Stimulated activated CD4-positive, alpha-beta T cell treated with anti-CD3 and anti-CD28 coated beads, Interleukin-12 subunit alpha, Interleukin-12 subunit beta, amount 100 ng/mL, for 48 hours (primary cell): ENCODE data around the gene PTPN6.
A peak's percentile ranks its signal among the peaks of the same experiment; 100 is the strongest.

Experiments used
- DNase-seq, 3 donors: peaks; one replicate each; pipeline ENCODE4 v3.0.0-alpha.2; 2020; ENCODE audit warnings: low read depth in 2 of 3, low spot score in 1 of 3

Gene PTPN6

DNA sequence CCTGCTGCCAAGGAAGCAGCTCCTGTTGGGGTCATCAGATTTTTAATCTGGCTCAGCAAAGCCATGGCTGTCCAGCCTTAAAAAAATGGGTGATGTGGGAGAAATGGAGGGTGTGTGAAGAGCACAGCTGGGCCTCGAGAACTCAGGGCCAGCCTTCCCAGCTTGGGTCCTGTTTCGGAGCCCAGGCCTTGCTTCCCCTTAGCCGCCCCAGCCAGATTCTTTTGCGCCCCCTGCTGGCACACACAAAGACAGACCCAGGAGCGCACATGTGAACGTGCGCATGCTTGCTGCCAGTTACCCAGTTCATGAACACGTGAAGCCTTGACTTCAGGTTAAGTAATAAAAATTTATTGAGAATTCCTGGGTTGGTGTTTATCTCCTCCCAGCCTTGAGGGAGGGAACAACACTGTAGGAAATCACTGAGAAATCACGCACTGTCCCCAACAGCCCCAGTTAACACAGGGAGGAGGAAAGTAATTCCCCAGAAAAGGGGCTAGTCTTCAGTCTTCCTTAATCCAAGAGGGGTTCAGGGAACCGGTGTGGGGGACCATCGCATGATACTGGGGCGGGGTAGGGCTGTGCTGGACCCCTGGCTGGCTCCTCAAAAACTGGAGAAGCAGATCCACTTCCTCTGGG is 14.0 kb downstream of the PTPN6 start:
- DNase-seq = peak; percentile 73 to 91 (median 84)

DNA sequence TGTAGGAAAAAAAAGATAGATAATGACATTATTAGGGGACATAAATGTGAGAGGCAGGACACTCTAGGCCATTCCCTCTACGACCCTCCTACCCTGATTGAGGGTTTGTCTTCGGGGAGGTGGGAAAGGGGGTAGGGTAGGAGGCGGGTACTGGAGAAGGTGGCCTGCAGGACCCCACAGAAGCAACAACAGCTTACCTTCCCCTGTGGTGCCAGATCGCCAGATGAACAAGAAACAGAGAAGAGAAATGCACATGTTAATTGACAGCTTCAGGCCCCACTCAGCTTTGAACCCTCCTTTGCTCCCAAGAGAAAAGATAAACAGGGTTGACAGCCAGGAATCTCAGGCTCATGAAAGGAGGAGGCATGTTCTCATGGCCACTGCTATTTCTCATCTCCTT is 14.6 kb downstream of the PTPN6 start:
- no peak for DNase-seq

DNA sequence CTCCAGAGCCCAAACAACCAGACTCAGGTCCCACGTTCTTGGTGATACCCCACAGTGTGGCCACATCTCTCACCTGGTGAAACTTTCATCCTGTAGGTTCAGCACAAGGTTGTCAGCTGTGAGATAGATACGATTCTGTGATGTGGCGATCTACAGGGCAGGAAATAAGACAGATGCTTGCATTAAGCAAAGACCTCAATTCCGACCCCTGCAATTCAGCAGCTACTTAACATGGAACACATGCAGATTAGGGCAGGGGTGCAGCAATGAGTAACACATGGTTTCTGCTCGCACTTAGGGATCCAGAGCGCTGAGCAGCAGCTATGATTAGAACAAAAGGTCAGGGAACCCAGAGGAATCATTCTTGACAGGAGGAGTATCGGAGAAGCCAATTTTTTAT is 15.2 kb downstream of the PTPN6 start:
- no peak for DNase-seq

DNA sequence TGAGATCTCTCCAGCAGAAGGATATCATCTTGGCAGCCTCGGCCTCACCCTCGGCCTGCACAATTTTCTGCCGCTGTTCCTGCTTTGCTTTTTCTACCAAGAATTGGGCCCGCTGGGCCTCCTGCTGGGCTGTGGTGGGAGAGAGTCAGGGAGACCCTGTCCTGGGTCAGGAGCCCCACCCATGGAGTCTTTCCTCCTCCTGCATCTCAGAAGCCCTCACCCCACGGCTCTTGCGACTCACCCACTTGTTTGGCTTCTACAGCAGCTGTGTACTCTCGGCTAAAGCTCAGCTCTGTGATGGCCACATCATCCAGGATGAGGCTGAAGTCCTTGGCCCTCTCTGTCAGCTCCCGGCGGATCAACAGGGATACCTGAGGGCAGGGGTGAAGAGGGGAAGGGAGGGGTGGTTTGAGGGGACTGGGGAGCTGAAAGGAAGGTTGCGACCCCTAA is 16.5 kb downstream of the PTPN6 start:
- no peak for DNase-seq

DNA sequence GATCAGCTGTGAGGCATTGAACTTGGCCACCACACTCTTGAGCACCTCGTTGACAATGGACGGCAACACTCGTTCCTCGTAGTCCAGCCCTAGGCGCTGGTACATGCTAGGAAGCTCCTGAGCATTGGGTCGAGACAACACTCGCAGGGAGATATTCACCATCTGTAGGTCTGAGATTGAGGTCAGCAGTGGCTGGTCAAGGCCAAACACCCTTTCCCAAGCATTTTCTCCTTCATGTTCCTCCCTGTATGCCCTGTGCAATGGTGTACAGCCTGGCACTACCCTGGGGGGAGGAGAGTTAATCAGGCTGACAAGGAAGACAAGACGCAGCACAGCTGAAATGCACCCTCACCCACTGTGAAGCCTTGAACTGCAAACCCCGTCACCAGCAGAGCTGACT is 17.3 kb downstream of the PTPN6 start:
- DNase-seq = no peak

DNA sequence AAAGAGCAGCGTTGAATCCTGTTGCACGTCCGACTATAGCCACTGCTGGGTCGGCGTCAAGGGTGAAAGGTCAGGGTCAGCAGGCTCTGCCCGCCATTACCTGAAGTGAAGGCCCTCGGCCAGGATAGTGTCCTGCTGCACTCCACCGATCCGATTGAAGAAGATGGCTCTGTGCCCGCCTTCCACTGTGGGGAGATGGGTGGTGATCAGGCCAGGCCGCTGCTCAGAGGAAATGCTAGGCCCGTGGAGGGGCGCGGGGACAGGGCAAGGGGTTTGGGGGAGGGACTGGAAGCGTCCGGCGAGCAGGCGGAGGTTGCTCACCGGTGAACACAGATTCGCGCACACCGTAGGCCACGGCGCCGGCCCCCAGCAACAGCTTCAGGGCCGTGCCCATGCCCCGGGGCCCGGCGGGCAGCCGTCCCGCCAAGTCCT is 19.0 kb downstream of the PTPN6 start:
- DNase-seq = no peak

DNA sequence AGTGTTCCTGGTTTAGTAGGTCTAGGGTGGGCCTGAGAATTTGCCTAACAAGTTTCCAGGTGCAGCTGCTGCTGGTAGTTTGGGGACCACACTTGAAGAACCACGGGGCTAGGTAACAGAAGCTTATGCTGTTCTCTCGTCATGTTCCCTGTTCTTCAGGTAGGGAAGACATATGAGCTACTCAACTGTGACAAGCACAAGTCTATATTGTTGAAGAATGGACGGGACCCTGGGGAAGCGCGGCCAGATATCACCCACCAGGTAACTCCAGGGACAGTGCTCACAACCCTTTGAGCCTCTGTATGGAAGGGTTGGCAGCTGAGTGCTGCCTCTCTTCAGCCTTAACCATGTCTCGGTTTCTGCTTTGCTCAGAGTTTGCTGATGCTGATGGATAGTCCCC is 23.0 kb downstream of the PTPN6 start:
- no peak for DNase-seq

DNA sequence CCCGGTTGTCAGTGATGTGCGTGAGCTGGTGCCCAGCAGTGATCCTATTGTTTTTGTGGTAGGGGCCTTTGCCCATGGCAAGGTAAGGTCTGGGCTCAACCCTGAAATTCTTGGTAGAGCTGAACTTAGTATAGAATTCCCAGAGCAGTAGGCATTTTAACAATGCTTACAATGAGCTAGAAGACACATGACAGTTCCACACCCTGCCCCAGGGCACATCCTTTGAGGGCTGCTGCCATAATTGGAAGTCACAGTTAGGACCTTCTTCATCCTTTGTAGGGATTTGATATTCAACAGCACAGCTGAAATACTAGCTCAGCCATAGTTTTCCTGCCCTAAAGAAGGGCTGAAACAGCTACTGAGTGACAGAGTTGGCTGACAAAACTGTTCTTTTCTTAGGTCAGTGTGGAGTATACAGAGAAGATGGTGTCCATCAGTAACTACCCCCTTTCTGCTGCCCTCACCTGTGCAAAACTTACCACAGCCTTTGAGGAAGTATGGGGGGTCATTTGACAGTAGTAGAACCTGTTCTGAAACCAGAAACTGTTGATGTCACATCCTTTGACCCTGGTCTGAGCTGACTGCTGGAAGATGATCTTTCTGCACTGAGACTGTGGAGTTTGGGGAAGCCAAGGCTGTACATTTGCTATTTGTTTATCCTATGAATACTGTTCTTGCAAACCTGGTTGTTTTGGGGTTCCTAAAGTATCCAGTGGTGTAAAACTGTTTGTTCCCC is 24.3 kb downstream of the PTPN6 start:
- DNase-seq = no peak

DNA sequence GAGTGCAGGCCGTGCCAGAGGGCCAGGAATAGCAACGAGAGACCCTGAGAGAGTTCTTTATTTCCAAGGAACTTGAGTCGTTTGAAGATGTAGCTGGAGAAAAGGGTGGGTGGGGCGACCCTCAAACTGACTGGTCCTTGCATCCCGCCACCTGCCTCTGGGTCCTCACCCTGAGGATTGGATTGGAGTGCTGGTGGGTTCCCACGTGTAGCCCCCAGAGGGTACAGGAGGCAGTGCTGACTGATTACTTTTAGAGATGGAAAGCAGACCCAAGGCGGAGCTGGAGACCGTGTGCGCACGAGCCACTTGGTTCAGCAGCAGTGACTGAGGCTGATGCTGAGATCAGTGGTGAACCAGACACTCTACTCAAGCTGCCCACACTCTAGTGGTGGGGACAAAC is 26.5 kb downstream of the PTPN6 start:
- no peak for DNase-seq

DNA sequence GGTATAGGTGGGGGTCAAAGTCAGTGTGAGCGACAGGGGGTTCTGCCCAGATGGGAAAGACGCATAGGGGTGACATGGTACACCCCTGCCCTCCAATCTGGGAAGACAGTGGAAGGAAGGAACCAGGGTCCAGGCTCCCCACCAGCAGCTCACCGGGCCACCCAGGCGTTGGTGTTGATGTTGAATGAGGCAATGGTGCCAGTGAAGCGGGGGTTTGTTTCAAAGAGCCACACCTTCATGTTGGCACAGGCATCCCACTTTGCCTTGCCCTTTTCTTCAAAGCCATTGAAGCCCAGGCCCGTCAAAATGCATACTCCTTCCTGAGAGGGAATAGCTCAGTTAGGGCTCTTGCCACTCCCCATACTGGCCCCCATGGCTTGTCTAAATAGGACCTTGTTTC is 27.0 kb downstream of the PTPN6 start:
- no peak for DNase-seq

DNA sequence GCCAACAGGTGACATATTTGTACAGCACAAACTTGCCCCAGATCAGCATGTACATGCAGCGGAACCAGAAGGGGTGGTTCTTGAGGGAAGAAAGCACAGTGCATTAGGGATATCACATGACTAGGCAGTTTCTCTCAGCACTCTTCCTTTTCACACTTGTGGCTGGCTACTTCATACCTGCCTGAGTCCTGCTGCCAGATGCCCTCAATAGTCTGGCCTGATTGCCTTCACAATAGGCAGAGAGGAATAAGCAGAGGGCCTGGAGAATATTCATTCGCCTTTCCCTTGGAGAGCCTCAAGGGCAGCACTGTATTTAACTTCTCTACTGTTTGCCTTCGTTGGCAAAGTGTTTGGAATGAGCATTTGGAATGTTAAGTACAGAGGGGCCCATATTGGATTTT is 27.5 kb downstream of the PTPN6 start:
- no peak for DNase-seq

DNA sequence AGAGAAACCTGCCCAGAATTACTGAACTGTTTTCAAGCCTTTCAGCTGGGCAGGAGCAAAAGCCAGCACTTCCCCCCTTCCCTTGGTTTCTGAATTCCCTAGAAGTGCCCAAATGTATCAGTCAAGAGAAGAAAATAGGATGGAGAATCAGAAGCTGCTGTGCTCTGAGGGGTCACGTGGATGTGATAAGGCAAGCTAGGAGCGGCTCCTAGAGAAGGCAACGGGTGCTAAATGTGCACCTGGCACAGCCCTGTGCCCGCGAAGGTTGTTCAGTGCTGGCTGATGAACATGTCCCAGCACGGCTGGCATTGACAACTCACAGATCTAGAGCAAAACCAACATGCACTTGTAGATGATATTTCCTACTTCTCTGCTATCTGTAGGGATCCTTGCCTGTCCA is 27.9 kb downstream of the PTPN6 start:
- DNase-seq = no peak

DNA sequence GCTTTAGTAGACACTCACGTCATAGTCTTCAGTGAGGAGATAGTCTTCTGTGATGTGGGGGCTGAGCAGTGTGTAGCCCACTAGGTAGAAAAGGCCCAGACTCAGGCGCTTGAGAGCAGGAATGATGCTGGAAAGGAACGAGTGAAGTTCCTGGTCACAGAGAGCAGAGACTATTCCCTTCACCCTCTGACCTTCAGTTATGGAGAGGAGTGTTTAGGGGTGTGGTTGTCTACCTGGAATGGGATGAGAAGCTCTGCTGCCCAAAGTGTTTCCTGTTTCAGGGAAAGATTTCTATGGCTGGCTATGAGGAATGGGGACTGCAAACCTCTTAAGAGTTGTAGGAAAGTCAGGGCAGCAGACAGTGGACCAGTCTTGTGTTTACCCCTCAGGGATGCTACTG is 28.3 kb downstream of the PTPN6 start:
- no peak for DNase-seq

DNA sequence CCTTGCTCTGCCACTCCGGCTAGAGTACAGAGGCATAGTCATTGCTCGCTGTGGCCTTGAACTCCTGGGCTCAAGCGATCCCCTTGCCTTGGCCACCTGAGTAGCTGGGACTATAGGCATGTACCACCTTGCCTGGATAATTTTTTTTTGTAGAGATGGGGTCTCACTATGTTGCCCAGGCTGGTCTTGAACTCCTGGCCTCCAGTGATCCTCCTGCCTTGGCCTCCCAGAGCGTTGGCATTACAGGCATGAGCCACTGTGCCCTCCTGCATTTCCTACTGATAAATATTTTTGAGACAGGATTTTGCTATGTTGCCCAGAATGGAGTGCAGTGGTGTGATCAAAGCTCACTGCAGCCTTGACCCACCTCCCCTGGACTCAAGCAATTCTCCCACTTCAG is 28.9 kb downstream of the PTPN6 start:
- no peak for DNase-seq

DNA sequence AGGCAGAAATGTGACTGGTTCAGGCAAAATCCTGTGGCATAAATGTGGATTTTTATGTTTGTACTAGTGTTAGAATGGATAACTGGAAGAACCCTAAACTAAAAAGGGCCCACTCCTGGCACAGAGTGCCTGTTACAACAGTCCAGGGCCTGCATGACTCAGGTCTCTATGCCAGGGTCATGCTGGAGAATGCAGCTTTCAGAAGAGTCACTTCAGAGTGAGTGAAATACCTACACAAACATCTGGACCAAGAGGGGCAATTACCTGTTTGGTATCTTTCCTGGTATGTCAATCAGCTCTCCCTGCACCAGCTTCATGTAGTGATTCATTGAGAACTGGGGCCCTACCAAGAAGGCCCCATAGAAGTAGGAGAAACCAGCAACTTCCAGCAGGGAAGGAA is 29.6 kb downstream of the PTPN6 start:
- DNase-seq = no peak

DNA sequence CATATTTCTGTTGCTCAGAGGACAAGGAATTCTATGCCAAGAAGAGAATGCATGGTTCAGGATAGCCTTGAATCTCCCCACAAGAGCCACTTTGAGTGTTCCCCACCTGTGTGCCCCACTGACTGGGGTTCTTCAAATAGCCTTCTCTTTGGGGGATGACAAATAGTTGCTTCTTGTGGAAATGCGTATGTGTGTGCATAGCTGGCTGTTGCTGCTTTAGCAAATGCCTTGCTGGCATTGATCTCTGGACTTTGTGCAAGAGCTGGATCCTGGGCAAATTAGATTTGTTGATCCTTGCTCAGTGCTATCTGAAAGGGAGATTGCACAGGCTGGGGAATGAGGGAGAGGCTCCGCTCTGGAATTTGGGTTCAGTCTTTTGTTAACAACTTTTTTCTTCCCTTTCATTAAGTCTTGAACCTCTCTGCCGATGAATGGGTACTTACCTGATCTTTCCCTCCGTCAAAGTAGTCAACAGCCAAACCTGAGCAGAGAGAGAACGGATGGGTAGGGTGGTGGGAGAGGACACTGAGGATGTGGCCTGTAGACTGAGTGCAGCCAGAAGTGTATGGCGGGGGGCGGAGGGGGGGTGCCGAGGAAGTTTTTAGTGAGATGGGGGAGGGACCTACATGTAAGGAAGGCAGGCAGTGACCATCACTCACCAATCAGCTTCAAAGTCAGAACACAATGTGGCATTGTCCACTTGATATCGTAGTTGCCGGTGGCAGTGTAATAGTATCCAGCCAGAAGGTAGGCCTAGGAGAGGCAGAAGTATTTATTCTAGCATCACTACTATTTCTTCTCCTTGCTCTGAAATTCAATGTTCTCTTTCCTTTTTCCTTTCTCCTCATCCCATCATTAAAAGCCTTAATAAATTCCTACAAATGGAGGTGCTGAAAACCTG is 30.2 kb downstream of the PTPN6 start:
- DNase-seq = no peak

DNA sequence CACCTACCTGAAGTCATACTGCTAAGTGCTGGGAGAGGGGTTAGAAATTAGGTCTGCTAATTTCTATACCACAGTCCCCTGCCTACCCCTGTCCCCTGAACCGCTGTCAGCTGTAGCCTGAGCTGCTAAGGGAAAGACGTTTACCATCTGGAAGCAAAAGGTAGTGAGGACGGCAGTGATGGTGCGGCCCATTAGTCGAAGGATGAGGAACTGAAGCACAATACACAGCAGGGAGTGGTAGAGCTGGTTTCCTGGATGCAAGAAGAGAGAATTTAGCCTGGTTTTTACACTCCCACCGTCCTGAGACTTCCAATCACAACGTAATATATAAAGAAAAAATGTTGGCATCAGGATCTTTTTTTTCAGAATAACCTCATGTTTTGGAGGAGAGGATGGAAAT is 31.4 kb downstream of the PTPN6 start:
- no peak for DNase-seq

DNA sequence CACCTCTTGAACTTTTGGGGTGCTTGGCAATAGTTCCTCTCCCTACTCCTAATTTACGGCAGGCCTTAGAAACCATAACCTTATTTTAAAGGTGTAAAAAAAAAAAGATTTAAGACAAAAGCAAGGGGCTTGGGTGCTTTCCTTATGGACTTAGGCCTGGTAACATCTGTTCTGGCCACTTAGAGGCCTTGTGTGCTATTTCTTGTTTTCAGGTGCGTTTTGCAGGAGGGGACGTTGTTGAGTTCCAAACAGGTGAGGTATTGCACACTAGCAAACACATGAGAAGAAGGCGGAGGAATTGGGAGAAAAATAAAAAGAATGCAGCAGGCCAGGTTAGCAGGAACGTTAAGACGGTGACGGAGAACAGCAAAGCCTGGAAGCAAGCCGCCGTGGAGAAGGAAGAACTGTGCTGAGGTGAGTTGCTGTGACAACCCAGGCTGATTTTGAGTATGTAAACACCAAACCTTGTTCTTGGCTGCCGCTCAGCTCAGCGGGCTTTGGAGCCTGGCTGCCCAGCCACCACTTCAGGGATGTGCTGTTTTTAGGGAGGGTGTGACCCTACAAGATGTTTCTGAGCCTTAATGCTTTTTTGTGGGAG is 36.9 kb downstream of the PTPN6 start:
- no peak for DNase-seq

DNA sequence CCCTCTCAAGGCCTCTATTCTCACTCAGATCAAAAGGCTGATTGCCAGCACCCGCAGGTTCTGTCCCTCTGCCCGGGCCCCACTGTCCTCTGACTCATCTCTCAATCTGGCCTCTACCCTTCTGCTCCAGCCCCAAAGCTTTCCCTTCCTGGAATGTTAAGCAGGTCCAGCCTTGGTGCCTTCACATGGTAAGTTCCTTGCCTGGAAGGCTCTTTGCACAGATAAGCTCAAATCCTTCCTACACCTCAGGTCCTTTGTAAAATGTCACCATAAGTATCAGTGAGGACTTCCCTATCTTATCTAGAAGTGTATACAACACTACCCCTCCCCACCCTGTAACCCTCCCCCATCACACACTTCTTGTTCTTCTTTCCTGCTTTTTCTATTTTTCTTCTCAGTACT is 44.9 kb downstream of the PTPN6 start:
- DNase-seq = no peak

DNA sequence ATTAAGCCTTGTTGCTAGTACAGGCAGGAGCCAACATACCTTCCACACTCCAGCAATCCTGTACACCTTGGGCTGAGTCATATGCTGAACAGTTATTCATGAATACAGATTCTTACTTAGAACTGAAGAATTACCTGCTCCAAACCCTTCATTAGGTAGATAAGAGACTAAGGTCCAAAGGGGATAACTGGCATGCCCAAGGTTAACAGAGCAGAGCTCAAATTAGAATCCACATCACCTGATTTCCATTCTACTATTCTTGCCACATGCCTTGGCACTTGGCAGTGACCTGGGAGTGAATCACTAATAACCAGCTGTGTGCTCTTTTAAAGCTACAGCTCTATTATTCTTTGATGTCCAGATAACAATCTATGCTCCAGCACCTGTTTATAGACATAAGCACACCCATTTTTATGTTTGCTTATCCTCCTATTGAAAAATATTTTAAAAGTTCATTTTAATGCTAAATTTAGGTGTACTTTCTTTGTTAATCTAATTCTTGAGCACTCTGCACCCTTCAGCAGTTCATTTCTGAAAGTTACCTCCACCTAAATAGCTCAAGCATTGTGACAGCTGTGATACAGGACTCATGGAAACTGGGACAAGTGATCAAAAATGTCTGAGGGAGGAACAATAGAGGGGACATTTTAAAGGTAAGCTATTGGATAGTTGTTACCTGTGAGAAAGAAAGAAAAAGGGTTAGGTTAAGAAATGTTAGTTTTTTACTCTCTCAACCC is 47.7 kb downstream of the PTPN6 start:
- no peak for DNase-seq
